Liver (tissue), 3 donors: ENCODE results near the gene INSIG2.
"Not testable (repeated sequence)": the region's sequence is repeated elsewhere in the genome, so short reads cannot be mapped to it uniquely, and the experiment has no call there.

Experiments
- EGR1 ChIP-seq, 2 donors: IDR thresholded peaks; 2 replicates each; pipeline ENCODE4 v1.6.1; 2016 to 2018; ENCODE audit warnings: antibody characterized with exemption in 2 of 2, low read depth in 2 of 2
- TF ChIP-seq, protein P1 (sequence below): fragments of 150-350 bp; IDR thresholded peaks from 2 replicates; pipeline ENCODE4 v1.5.1; 2017; ENCODE audit warnings: improper control_type of control experiment, low read depth, low read length; ENCODE audit not compliant: missing input control
- TF ChIP-seq, protein P2 (sequence below): IDR thresholded peaks from 2 replicates; pipeline ENCODE4 v1.6.1; 2016; ENCODE audit warnings: antibody characterized with exemption
- donor health status: healthy.
- donor health status: healthy.

DNA sequence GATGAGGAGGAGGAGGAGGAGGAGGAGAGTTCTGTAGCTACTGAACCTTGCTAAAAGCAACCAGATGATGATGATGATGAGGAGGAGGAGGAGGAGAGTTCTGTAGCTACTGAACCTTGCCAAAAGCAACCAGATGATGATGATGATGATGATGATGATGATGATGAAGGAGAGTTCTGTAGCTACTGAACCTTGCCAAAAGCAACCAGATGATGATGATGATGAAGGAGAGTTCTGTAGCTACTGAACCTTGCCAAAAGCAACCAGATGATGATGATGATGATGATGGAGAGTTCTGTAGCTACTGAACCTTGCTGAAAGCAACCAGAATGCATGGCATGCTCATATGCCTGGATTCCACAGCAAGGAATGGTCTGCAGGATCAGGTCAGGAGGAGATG lies 5.8 kb downstream of the INSIG2 start:
- TF ChIP-seq, protein P1, sequence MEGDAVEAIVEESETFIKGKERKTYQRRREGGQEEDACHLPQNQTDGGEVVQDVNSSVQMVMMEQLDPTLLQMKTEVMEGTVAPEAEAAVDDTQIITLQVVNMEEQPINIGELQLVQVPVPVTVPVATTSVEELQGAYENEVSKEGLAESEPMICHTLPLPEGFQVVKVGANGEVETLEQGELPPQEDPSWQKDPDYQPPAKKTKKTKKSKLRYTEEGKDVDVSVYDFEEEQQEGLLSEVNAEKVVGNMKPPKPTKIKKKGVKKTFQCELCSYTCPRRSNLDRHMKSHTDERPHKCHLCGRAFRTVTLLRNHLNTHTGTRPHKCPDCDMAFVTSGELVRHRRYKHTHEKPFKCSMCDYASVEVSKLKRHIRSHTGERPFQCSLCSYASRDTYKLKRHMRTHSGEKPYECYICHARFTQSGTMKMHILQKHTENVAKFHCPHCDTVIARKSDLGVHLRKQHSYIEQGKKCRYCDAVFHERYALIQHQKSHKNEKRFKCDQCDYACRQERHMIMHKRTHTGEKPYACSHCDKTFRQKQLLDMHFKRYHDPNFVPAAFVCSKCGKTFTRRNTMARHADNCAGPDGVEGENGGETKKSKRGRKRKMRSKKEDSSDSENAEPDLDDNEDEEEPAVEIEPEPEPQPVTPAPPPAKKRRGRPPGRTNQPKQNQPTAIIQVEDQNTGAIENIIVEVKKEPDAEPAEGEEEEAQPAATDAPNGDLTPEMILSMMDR: not testable (repeated sequence)
- not testable (repeated sequence) for TF ChIP-seq EGR1 (IDR thresholded peaks at IDR 0.05; ENCODE audit: low read depth in 2 of 2)
- TF ChIP-seq, protein P2, sequence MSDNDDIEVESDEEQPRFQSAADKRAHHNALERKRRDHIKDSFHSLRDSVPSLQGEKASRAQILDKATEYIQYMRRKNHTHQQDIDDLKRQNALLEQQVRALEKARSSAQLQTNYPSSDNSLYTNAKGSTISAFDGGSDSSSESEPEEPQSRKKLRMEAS: not testable (repeated sequence)
